GM23338 (cell line): ENCODE results near the gene PHF20. TPM values are rescaled to one million over a fixed set of nuclear protein-coding genes. Genes with fewer than 3 reads are reported as not detected.

Source experiments
- ATAC-seq: fragments of 200-7000 bp; cut with Tn5 transposase; 3 replicates; pipeline ENCODE4 v1.9.1; 2020
- DNase-seq: peaks from one replicate; pipeline ENCODE4 v3.0.0-alpha.2; 2015; ENCODE audit warnings: low spot score
- H2AFZ ChIP-seq: fragments of 200-600 bp; sonication (generic); 2 replicates; pipeline ENCODE4 v1.8.0; 2016; ENCODE audit warnings: antibody characterized with exemption, mild to moderate bottlenecking, moderate library complexity
- H3F3A ChIP-seq: fragments of 200-600 bp; sonication (generic); replicated peaks from 2 replicates; pipeline ENCODE4 v1.8.0; 2017; ENCODE audit warnings: antibody characterized with exemption, mixed run types, low read depth
- H3K27ac ChIP-seq: fragments of 200-600 bp; sonication (generic); 2 replicates; pipeline ENCODE4 v1.6.1; 2016; ENCODE audit warnings: low read depth
- H3K27me3 ChIP-seq: fragments of 200-600 bp; sonication (generic); 2 replicates; pipeline ENCODE4 v1.8.0; 2016; ENCODE audit warnings: mild to moderate bottlenecking, mixed run types, moderate library complexity; ENCODE audit not compliant: insufficient read depth
- H3K36me3 ChIP-seq: fragments of 200-600 bp; sonication (generic); 2 replicates; pipeline ENCODE4 v1.8.0; 2016; ENCODE audit warnings: mild to moderate bottlenecking; ENCODE audit not compliant: insufficient read depth
- H3K4me1 ChIP-seq: fragments of 200-600 bp; sonication (generic); 2 replicates; pipeline ENCODE4 v1.8.0; 2016; ENCODE audit warnings: mild to moderate bottlenecking, moderate library complexity; ENCODE audit not compliant: insufficient read depth
- H3K4me2 ChIP-seq: fragments of 200-600 bp; sonication (generic); 2 replicates; pipeline ENCODE4 v1.7.1; 2017; ENCODE audit warnings: mixed run types
- H3K4me3 ChIP-seq: fragments of 200-600 bp; sonication (generic); 2 replicates; pipeline ENCODE4 v1.6.1; 2016; ENCODE audit warnings: mixed run types
- H3K79me2 ChIP-seq: fragments of 200-600 bp; sonication (generic); replicated peaks from 2 replicates; pipeline ENCODE4 v1.8.0; 2017; ENCODE audit warnings: mild to moderate bottlenecking; ENCODE audit not compliant: insufficient read depth
- H3K9me2 ChIP-seq: fragments of 200-600 bp; sonication (generic); 2 replicates; pipeline ENCODE4 v1.8.0; 2017; ENCODE audit not compliant: insufficient read depth
- H4K20me1 ChIP-seq: fragments of 200-600 bp; sonication (generic); replicated peaks from 2 replicates; pipeline ENCODE4 v1.8.0; 2017; ENCODE audit warnings: mild to moderate bottlenecking; ENCODE audit not compliant: insufficient read depth
- H3K27ac Mint-ChIP-seq: 2 replicates; pipeline ENCODE4 v1.8.0; 2020; ENCODE audit warnings: inconsistent platforms, mild to moderate bottlenecking, moderate library complexity, mixed read lengths
- H3K27me3 Mint-ChIP-seq: 3 replicates; pipeline ENCODE4 v1.8.0; 2022; ENCODE audit warnings: low read depth, mild to moderate bottlenecking, moderate library complexity, mixed read lengths, inconsistent platforms; ENCODE audit not compliant: insufficient read depth, poor library complexity
- H3K36me3 Mint-ChIP-seq: 3 replicates; pipeline ENCODE4 v1.8.0; 2021; ENCODE audit warnings: low read depth, mild to moderate bottlenecking, inconsistent platforms, moderate library complexity, mixed read lengths
- H3K4me1 Mint-ChIP-seq: 3 replicates; pipeline ENCODE4 v1.8.0; 2020; ENCODE audit warnings: mild to moderate bottlenecking, inconsistent platforms, mixed read lengths
- H3K4me3 Mint-ChIP-seq: 3 replicates; pipeline ENCODE4 v1.8.0; 2021; ENCODE audit warnings: moderate library complexity, mild to moderate bottlenecking, inconsistent platforms, mixed read lengths
- H3K9me3 Mint-ChIP-seq: 3 replicates; pipeline ENCODE4 v1.8.0; 2020; ENCODE audit warnings: moderate library complexity, mild to moderate bottlenecking, inconsistent platforms, mixed read lengths
- CREB1 ChIP-seq: fragments of 250-450 bp; sonication (Bioruptor Pico); IDR thresholded peaks from 2 replicates; pipeline ENCODE4 v1.5.0; 2020; ENCODE audit warnings: low read depth, mild to moderate bottlenecking, moderate library complexity
- CTCF ChIP-seq, 2 experiments: fragments of 200-600 bp in 1 of 2; sonication (generic) in 1 of 2; conservative IDR thresholded peaks; 2 replicates each; pipeline versions ENCODE4 v1.5.1 to v1.6.1; 2016 to 2017; ENCODE audit warnings: antibody characterized with exemption in 2 of 2, low read depth in 2 of 2, mild to moderate bottlenecking in 2 of 2, moderate library complexity in 1 of 2
- EZH2 ChIP-seq: fragments of 200-600 bp; sonication (generic); IDR thresholded peaks from one replicate; pipeline ENCODE4 v1.8.0; 2017; ENCODE audit warnings: antibody characterized with exemption, mild to moderate bottlenecking, low read depth; ENCODE audit not compliant: unreplicated experiment
- EZH2phosphoT487 ChIP-seq: fragments of 200-600 bp; sonication (generic); IDR thresholded peaks from one replicate; pipeline ENCODE4 v1.8.1; 2018; ENCODE audit warnings: antibody characterized with exemption; ENCODE audit not compliant: unreplicated experiment
- JUNB ChIP-seq: IDR thresholded peaks from one replicate; pipeline ENCODE4 v1.6.1; 2016; ENCODE audit warnings: antibody characterized with exemption; ENCODE audit not compliant: unreplicated experiment
- NANOG ChIP-seq: IDR thresholded peaks from 2 replicates; pipeline ENCODE4 v1.6.1; 2016; ENCODE audit warnings: antibody characterized with exemption, borderline replicate concordance
- POLR2AphosphoS5 ChIP-seq: IDR thresholded peaks from 2 replicates; pipeline ENCODE4 v1.6.1; 2016; ENCODE audit warnings: antibody characterized with exemption, low read depth
- STAT1 ChIP-seq: IDR thresholded peaks from one replicate; pipeline ENCODE4 v1.6.1; 2016; ENCODE audit warnings: antibody characterized with exemption; ENCODE audit not compliant: unreplicated experiment
- ZNF114 ChIP-seq: fragments of 250-450 bp; sonication (Bioruptor Pico); IDR thresholded peaks from 2 replicates; pipeline ENCODE4 v1.5.0; 2020; ENCODE audit warnings: mild to moderate bottlenecking, moderate library complexity
- polyA plus RNA-seq: library from polyadenylated mRNA; unstranded; fragments of >200 nt; fragmentation: Nextera tagmentation; extraction: Ambion mirVana; gene quantifications from 2 replicates; pipeline ENCODE4 v1.2.1, GENCODE V29; 2016
- total RNA-seq: library from RNA; depleted of rRNA; stranded (reverse); fragments of >200 nt; shearing (Covaris generic); gene quantifications from 2 replicates; pipeline ENCODE4 v1.2.3, GENCODE V29; 2014
- TF ChIP-seq, protein P1 (sequence below): IDR thresholded peaks from 2 replicates; pipeline ENCODE4 v1.6.1; 2016; ENCODE audit warnings: antibody characterized with exemption
- TF ChIP-seq, protein P2 (sequence below): IDR thresholded peaks from one replicate; pipeline ENCODE4 v1.6.1; 2018; ENCODE audit warnings: antibody characterized with exemption; ENCODE audit not compliant: unreplicated experiment
- TF ChIP-seq, protein P3 (sequence below): fragments of 250-450 bp; sonication (Bioruptor Pico); IDR thresholded peaks from 2 replicates; pipeline ENCODE4 v1.5.0; 2020; ENCODE audit warnings: mild to moderate bottlenecking, moderate library complexity

PHF20 gene
- total and polyA plus RNA-seq, 2 experiments from 2014 or later: 71.8 to 103 TPM

DNA sequence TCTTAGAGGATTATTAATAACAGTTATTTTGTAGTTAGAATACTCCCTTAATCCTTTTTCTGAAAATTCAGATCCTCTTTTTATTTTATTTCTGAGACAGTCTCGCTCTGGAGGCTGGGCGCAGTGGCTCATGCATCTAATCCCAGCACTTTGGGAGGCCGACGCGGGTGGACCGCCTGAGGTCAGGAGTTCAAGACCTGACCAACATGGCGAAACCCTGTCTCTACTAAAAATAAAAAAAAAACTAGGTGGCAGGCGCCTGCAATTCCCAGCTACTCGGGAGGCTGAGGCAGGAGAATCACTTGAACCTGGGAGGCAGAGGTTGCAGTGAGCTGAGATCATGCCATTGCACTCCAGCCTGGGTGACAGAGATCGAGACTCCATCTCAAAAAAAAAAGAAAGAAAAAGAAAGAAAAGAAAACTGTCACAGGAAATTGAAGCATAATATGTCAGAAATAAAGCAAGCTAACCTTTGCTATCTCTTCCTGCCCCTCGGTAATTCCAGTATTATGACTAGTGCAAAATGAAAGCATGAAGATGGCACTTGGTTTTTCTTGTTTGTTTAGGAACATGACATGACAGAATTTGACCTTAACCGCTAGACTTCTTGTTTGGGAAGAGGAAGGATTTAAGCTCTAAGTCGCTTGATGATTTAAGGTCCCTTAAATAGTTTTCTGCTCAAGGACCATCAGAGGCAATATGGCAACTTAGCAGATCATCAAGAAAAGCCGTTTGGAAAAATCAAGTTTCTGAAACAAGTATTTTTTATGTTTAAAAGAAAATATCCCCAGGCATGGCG, 27.9 kb upstream of the PHF20 start:
- Histone ChIP-seq H2AFZ (peak overlapping the region; percentile 52; the same call in 1 of the 2 replicates), H3K27ac (peak overlapping the region; percentile 93), H3K4me1 (peaks cover 10% of the 10 kb centered on the region), H3K27me3 (no peaks in the 10 kb centered on the region), H4K20me1 (peaks cover 22% of the 10 kb centered on the region), H3K79me2 (peaks cover 31% of the 10 kb centered on the region), H3K4me3 (peak overlapping the region; percentile 61; the same call in 1 of the 2 replicates), H3K4me2 (peak overlapping the region; percentile 83), H3F3A (no peaks in the 10 kb centered on the region), H3K36me3 (peaks cover 19% of the 10 kb centered on the region), H3K9me2 (no peaks in the 10 kb centered on the region)
- DNase-seq (no peak), ATAC-seq (no peak)
- Mint-ChIP-seq H3K27me3 (peaks cover 19% of the 10 kb centered on the region), H3K4me3 (peak overlapping the region; percentile 90), H3K36me3 (peaks cover 29% of the 10 kb centered on the region), H3K4me1 (peaks cover 23% of the 10 kb centered on the region), H3K9me3 (peaks cover 4% of the 10 kb centered on the region; the same call in 1 of the 3 replicates), H3K27ac (peak overlapping the region; percentile 99)
- no peak for TF ChIP-seq CREB1 (CRISPR knock-in tag)
- TF ChIP-seq NANOG: no peak
- TF ChIP-seq ZNF114 (CRISPR knock-in tag): no peak
- TF ChIP-seq EZH2phosphoT487: no peak
- TF ChIP-seq JUNB: no peak
- TF ChIP-seq, protein P1, sequence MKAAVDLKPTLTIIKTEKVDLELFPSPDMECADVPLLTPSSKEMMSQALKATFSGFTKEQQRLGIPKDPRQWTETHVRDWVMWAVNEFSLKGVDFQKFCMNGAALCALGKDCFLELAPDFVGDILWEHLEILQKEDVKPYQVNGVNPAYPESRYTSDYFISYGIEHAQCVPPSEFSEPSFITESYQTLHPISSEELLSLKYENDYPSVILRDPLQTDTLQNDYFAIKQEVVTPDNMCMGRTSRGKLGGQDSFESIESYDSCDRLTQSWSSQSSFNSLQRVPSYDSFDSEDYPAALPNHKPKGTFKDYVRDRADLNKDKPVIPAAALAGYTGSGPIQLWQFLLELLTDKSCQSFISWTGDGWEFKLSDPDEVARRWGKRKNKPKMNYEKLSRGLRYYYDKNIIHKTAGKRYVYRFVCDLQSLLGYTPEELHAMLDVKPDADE: no peak
- no peak for TF ChIP-seq STAT1
- no peak for TF ChIP-seq POLR2AphosphoS5
- TF ChIP-seq, protein P2, sequence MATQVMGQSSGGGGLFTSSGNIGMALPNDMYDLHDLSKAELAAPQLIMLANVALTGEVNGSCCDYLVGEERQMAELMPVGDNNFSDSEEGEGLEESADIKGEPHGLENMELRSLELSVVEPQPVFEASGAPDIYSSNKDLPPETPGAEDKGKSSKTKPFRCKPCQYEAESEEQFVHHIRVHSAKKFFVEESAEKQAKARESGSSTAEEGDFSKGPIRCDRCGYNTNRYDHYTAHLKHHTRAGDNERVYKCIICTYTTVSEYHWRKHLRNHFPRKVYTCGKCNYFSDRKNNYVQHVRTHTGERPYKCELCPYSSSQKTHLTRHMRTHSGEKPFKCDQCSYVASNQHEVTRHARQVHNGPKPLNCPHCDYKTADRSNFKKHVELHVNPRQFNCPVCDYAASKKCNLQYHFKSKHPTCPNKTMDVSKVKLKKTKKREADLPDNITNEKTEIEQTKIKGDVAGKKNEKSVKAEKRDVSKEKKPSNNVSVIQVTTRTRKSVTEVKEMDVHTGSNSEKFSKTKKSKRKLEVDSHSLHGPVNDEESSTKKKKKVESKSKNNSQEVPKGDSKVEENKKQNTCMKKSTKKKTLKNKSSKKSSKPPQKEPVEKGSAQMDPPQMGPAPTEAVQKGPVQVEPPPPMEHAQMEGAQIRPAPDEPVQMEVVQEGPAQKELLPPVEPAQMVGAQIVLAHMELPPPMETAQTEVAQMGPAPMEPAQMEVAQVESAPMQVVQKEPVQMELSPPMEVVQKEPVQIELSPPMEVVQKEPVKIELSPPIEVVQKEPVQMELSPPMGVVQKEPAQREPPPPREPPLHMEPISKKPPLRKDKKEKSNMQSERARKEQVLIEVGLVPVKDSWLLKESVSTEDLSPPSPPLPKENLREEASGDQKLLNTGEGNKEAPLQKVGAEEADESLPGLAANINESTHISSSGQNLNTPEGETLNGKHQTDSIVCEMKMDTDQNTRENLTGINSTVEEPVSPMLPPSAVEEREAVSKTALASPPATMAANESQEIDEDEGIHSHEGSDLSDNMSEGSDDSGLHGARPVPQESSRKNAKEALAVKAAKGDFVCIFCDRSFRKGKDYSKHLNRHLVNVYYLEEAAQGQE: no peak
- TF ChIP-seq, protein P3, sequence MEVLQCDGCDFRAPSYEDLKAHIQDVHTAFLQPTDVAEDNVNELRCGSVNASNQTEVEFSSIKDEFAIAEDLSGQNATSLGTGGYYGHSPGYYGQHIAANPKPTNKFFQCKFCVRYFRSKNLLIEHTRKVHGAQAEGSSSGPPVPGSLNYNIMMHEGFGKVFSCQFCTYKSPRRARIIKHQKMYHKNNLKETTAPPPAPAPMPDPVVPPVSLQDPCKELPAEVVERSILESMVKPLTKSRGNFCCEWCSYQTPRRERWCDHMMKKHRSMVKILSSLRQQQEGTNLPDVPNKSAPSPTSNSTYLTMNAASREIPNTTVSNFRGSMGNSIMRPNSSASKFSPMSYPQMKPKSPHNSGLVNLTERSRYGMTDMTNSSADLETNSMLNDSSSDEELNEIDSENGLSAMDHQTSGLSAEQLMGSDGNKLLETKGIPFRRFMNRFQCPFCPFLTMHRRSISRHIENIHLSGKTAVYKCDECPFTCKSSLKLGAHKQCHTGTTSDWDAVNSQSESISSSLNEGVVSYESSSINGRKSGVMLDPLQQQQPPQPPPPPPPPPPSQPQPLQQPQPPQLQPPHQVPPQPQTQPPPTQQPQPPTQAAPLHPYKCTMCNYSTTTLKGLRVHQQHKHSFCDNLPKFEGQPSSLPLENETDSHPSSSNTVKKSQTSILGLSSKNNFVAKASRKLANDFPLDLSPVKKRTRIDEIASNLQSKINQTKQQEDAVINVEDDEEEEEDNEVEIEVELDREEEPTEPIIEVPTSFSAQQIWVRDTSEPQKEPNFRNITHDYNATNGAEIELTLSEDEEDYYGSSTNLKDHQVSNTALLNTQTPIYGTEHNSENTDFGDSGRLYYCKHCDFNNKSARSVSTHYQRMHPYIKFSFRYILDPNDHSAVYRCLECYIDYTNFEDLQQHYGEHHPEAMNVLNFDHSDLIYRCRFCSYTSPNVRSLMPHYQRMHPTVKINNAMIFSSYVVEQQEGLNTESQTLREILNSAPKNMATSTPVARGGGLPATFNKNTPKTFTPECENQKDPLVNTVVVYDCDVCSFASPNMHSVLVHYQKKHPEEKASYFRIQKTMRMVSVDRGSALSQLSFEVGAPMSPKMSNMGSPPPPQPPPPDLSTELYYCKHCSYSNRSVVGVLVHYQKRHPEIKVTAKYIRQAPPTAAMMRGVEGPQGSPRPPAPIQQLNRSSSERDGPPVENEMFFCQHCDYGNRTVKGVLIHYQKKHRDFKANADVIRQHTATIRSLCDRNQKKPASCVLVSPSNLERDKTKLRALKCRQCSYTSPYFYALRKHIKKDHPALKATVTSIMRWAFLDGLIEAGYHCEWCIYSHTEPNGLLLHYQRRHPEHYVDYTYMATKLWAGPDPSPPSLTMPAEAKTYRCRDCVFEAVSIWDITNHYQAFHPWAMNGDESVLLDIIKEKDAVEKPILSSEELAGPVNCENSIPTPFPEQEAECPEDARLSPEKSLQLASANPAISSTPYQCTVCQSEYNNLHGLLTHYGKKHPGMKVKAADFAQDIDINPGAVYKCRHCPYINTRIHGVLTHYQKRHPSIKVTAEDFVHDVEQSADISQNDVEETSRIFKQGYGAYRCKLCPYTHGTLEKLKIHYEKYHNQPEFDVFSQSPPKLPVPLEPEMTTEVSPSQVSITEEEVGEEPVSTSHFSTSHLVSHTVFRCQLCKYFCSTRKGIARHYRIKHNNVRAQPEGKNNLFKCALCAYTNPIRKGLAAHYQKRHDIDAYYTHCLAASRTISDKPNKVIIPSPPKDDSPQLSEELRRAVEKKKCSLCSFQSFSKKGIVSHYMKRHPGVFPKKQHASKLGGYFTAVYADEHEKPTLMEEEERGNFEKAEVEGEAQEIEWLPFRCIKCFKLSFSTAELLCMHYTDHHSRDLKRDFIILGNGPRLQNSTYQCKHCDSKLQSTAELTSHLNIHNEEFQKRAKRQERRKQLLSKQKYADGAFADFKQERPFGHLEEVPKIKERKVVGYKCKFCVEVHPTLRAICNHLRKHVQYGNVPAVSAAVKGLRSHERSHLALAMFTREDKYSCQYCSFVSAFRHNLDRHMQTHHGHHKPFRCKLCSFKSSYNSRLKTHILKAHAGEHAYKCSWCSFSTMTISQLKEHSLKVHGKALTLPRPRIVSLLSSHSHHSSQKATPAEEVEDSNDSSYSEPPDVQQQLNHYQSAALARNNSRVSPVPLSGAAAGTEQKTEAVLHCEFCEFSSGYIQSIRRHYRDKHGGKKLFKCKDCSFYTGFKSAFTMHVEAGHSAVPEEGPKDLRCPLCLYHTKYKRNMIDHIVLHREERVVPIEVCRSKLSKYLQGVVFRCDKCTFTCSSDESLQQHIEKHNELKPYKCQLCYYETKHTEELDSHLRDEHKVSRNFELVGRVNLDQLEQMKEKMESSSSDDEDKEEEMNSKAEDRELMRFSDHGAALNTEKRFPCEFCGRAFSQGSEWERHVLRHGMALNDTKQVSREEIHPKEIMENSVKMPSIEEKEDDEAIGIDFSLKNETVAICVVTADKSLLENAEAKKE (CRISPR knock-in tag): no peak
- no peak for TF ChIP-seq CTCF (conservative IDR thresholded peaks at IDR 0.05; ENCODE audit: low read depth in 2 of 2)
- TF ChIP-seq EZH2: no peak
